HG03521 (cell line): Measurements from ENCODE around the gene FCGR3A.
A peak's percentile ranks its signal among the peaks of the same experiment; 100 is the strongest.
"Not testable (repeated sequence)": the region's sequence is repeated elsewhere in the genome, so short reads cannot be mapped to it uniquely, and the experiment has no call there.

Source experiments
- ATAC-seq: cut with Tn5 transposase; IDR thresholded peaks from one replicate; pipeline ENCODE4 v1.9.1; 2021; ENCODE audit warnings: mild to moderate bottlenecking, moderate library complexity; ENCODE audit not compliant: unreplicated experiment

The FCGR3A gene

GRCh38 chr1:161557506-161558450 is 8.2 kb upstream of the FCGR3A start:
- ATAC-seq: not testable (repeated sequence)

DNA sequence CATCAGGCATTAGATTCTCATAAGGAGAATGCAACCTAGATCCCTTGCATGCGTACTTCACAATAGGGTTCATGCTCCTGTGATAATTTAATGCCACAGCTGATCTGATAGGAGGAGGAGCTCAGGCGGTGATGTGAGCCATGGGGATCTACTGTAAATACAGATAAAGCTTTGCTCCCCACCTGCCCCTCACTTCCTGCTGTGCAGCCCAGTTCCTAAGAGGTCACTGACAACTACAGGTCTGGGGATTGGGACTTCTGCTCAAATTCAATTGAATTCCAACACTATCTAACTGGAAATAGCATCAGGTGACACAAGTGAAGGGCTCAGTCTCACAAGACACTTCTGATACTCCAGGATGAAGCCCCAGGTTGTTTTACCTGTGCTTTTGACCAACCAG is 7.4 kb upstream of the FCGR3A start:
- not testable (repeated sequence) for ATAC-seq

DNA sequence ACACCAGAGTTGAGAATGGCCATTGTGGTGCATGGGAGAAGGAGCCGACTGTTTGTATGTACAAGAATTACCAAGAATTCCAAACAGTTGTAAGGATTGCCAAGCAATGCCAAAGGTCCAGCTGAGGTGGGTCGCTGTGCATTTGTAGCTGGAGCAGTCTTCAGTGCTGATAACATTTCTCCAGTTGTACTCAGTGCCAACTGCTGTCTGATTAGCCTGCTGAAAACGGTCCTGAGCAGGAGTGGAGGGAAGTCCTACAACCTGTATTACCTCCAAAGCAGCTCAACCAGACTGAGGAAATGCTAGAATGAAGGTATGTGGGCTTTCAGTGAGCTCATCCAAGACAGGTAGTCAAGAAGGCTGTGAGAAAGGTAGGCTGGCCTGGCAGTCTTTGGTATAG is 6.5 kb upstream of the FCGR3A start:
- not testable (repeated sequence) for ATAC-seq

GRCh38 chr1:161554815-161555417 is 5.3 kb upstream of the FCGR3A start:
- not testable (repeated sequence) for ATAC-seq

GRCh38 chr1:161554340-161554739 is 4.7 kb upstream of the FCGR3A start:
- ATAC-seq: not testable (repeated sequence)

GRCh38 chr1:161553631-161554030 is 4.0 kb upstream of the FCGR3A start:
- ATAC-seq: not testable (repeated sequence)

DNA sequence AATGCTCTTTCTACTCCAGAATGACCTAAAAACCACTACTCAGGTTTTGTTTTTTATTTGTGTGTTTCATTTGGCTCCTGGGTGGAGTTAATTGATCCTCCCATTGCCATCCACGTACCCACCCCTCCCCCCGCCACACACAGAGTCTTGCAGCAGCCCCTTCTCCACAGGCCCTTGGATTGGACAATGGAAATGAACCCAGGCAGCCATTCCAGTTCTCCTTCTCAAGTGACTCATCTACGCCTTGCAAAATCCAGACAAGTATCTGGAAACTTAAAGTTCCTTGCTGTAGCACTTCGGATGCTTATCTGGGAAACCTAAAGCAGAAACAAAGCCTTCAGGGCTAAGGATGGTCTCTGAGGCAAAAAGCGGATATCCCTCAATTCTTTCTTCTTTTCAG is 1.3 kb upstream of the FCGR3A start:
- ATAC-seq: not testable (repeated sequence)

DNA sequence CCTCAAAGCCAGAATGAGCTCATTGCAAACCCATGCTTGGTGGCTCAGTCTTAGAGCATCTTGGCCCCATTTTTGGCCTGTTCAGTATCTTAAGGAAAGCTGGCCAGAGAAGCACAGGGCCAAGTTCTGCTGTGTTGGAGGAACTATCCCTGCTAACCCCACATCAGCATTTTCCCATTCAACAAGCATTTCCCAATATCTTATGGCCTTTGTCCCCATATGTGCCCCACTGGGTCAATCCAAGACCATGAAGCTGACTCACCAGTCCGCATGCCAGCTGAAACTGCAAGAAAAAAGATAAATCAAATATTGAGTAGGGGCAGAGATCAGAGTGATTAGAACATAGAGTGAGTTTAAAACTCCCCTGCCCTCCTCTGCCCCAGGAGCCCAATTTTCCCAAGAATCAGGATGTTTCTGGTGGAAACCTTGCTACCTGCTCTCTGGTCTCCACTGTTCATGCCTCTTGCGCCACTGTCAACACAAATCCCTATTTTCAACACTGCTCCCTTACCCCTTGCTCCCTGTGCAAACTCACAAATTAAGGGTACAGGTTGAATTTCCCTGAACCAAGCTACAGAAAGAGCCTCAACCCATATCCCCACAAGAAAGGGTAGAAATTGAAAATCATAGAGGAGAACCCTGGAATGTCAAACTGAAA is 740 bp downstream of the FCGR3A start:
- not testable (repeated sequence) for ATAC-seq

DNA sequence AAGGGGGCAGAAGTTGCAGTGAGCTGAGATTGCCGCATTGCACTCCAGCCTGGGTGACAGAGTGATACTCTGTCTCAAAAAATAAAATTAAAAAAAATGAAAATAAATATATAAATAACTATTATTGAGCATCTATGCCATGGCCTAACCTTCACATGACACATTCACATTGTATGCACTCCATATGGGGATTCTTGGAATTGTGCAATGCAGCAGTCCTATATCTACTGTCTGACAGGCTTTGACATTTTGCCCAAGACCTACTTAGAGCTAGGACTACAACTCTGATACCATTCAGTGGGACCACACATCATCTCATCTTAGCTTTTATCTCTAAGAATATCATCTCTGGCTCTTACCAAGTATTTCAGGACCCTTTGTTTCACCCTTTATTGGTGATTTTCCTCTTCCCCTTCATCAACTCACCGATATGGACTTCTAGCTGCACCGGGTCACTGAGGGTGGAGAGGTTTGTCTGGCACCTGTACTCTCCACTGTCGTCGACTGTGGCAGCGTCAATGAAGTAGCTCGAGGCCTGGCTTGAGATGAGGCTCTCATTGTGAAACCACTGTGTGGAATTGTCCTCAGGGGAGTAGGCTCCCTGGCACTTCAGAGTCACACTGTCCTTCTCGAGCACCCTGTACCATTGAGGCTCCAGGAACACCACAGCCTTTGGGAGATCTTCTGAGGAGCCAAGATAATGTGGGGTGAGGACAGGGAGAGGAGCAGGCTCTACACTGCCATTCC is 1.4 kb downstream of the FCGR3A start:
- ATAC-seq: not testable (repeated sequence)

GRCh38 chr1:161545005-161545731 is 4.5 kb downstream of the FCGR3A start:
- ATAC-seq: not testable (repeated sequence)

- ATAC-seq: not testable (repeated sequence)
These were observed 6.5 kb downstream of the FCGR3A start for GRCh38 chr1:161543125-161543524.

GRCh38 chr1:161542091-161542559 is 7.5 kb downstream of the FCGR3A start:
- peak; percentile 59 for ATAC-seq

DNA sequence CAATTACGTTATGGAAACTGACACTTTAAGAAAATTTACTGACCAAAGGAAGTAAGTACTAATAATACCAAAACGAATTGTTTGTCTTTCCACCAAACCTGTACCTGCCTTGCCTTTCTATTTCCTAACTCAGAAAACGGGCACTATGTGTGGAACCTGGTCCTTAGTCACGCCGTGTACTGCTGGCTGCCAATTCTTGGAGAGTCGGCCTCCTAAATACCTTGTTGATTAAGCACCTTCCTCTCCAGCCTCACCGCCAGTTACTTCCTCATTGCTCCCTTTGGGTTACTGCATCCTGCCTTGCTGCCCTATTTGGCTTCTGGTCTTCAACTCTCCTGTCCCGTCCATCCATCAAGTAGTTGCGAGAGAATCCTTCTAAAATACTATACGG is 9.1 kb downstream of the FCGR3A start:
- ATAC-seq: not testable (repeated sequence)

GRCh38 chr1:161539731-161540569 is 9.7 kb downstream of the FCGR3A start:
- peak; percentile 54 for ATAC-seq

- ATAC-seq: not testable (repeated sequence)
These were observed 10.6 kb downstream of the FCGR3A start for GRCh38 chr1:161538925-161539479.

DNA sequence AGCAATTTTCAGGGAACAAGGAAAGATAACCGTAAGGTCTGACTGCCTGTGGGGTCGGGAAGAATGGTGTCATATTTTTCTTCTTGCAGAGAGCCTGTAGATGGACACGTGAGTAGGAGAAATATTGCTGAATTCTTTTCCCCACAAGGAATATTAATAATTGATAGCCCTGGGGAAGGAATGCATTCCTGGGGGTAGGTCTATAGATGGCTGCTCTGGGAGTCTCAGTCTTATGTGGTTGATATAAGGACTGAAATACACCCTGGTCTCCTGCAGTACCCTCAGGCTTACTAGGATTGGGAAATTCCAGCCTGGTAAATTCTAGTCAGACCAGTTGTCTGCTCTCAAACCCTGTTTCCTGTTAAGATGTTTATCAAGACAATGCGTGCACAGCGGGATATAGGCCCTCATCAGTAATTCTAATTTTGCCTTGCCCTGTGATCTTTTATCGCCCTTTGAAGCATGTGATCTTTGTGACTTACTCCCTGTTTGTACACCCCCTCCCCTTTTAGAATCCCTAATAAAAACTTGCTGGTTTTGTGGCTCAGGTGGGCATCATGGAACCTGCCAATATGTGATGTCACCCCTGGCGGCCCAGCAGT is 12.4 kb downstream of the FCGR3A start:
- not testable (repeated sequence) for ATAC-seq

- not testable (repeated sequence) for ATAC-seq
These were observed 16.7 kb downstream of the FCGR3A start for GRCh38 chr1:161532644-161533567.
